T47D (cell line): Measurements from ENCODE around the gene TMPRSS2.

ENCODE experiments used
- DNase-seq, 2 experiments: peaks; one replicate each; pipeline versions ENCODE4 v3.0.0 to v3.0.0-alpha.2; 2011 to 2012; ENCODE audit warnings: low read depth in 1 of 2, low spot score in 1 of 2
- JUND ChIP-seq: IDR thresholded peaks from 2 replicates; pipeline ENCODE4 v1.6.1; 2012; ENCODE audit warnings: low read depth
- in situ Hi-C: cut with HindIII; loops from 2 replicates; pipeline ENCODE4 v1.10.0; 2016; ENCODE audit warnings: low sequenced_read_pairs, low pct_unique_long_range_greater_than_20kb

Gene TMPRSS2

GRCh38 chr21:41526478-41527087, 18.6 kb upstream of the TMPRSS2 start:
- no peak for DNase-seq
- in situ Hi-C loops, result no loop called here
- no peak for TF ChIP-seq JUND

- no peak for TF ChIP-seq JUND
- DNase-seq, result no peak
- in situ Hi-C loops, result no loop called here
Observed at GRCh38 chr21:41523175-41523574, 15.2 kb upstream of the TMPRSS2 start.

- in situ Hi-C loops, result no loop called here
- TF ChIP-seq JUND, result no peak
- peak in 1 of 2 experiments; percentile 47 for DNase-seq
Observed at GRCh38 chr21:41521489-41522027, 13.6 kb upstream of the TMPRSS2 start.

- peak; percentile 79; the same call in 1 of the 2 replicates for TF ChIP-seq JUND
- peak in 1 of 2 experiments; percentile 81 for DNase-seq
- in situ Hi-C loops, result no loop called here
Observed at GRCh38 chr21:41520560-41521442, 12.8 kb upstream of the TMPRSS2 start.

- TF ChIP-seq JUND, result no peak
- no peak for DNase-seq
- in situ Hi-C loops, result no loop called here
Observed at GRCh38 chr21:41519806-41520559, 12.0 kb upstream of the TMPRSS2 start.

- no peak for TF ChIP-seq JUND
- in situ Hi-C loops, result no loop called here
- no peak for DNase-seq
Observed at GRCh38 chr21:41518757-41519156, 10.8 kb upstream of the TMPRSS2 start.

GRCh38 chr21:41511858-41512257, 3.9 kb upstream of the TMPRSS2 start:
- no peak for DNase-seq
- no peak for TF ChIP-seq JUND
- in situ Hi-C loops, result no loop called here

GRCh38 chr21:41510500-41510899, 2.5 kb upstream of the TMPRSS2 start:
- TF ChIP-seq JUND, result no peak
- in situ Hi-C loops, result no loop called here
- DNase-seq, result no peak

GRCh38 chr21:41509733-41510132, 1.8 kb upstream of the TMPRSS2 start:
- in situ Hi-C loops, result no loop called here
- no peak for TF ChIP-seq JUND
- DNase-seq, result no peak

GRCh38 chr21:41509145-41509496, 1.2 kb upstream of the TMPRSS2 start:
- in situ Hi-C loops, result no loop called here
- no peak for DNase-seq
- no peak for TF ChIP-seq JUND

- no peak for DNase-seq
- TF ChIP-seq JUND, result no peak
- in situ Hi-C loops, result no loop called here
Observed at GRCh38 chr21:41508415-41509144, 622 bp upstream of the TMPRSS2 start.
